Ectodermal cell (in vitro differentiated cells): ENCODE measurements around the gene P2RY8.
"Not testable (repeated sequence)": the region's sequence is repeated elsewhere in the genome, so short reads cannot be mapped to it uniquely, and the experiment has no call there.

ENCODE experiments used
- H3K27ac ChIP-seq: 2 replicates; pipeline ENCODE4 v1.7.0; 2013; ENCODE audit warnings: mild to moderate bottlenecking, low read depth, low read length; ENCODE audit not compliant: insufficient read depth, poor library complexity, severe bottlenecking
- H3K27me3 ChIP-seq: 2 replicates; pipeline ENCODE4 v1.7.0; 2013; ENCODE audit warnings: mild to moderate bottlenecking, low read length; ENCODE audit not compliant: insufficient read depth, control insufficient read depth, poor library complexity, severe bottlenecking
- H3K36me3 ChIP-seq: one replicate; pipeline ENCODE4 v1.7.0; 2013; ENCODE audit warnings: low read length; ENCODE audit not compliant: control insufficient read depth, insufficient read depth
- H3K4me1 ChIP-seq: one replicate; pipeline ENCODE4 v1.7.0; 2013; ENCODE audit warnings: low read length; ENCODE audit not compliant: control insufficient read depth, insufficient read depth
- H3K4me3 ChIP-seq: 2 replicates; pipeline ENCODE4 v1.7.0; 2013; ENCODE audit warnings: low read depth, low read length, control low read depth; ENCODE audit not compliant: insufficient read depth
- H3K9me3 ChIP-seq: 2 replicates; pipeline ENCODE4 v1.7.0; 2013; ENCODE audit warnings: mild to moderate bottlenecking, low read length, moderate library complexity; ENCODE audit not compliant: control insufficient read depth
- WGBS, 2 experiments: methylation state at CpG; one replicate each; pipeline ENCODE4 v1.1.7; 2013; ENCODE audit warnings: missing lambda C conversion rate in 2 of 2; 5-methylcytosine and 5-hydroxymethylcytosine counted together

The P2RY8 gene

DNA sequence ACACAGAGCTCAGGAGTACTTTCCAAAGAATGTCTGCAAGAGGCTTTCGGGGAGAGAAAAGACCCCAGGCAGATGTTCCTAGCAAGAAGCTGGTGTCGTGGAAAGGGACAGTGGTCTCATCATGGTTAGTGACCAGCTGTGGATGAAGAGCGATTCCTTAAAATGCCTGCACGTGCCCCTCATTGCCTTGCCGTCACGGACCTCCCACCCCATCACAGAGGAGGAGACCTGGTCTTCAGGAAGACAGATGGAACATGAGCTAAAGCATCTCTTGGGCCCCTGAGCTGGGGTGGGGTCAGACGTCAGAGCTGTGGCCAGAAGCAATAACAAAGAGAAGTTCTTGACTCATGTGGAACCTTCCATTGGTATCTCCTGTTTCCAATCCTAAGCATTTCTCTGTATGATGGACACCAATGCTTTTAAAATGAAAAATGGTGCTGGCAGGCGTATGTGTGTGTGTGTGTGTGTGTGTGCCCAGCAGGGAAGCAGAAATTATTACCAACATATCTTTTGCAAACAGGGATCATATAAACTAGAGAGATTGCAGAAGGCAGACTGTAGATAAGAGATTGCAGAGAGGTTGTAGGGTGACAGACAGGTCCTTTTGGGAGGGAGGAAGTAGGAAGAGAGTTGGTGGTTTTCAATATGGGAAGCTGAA is 59.1 kb downstream of the P2RY8 start:
- Histone ChIP-seq H3K9me3 (no peaks in the 10 kb centered on the region), H3K27me3 (no peaks in the 10 kb centered on the region), H3K4me3 (no peak overlapping the region), H3K36me3 (no peaks in the 10 kb centered on the region), H3K4me1 (no peaks in the 10 kb centered on the region), H3K27ac (no peak overlapping the region)
- WGBS, 2 experiments: 76 to 79% methylated on average over 7 of the region's 8 CpGs

DNA sequence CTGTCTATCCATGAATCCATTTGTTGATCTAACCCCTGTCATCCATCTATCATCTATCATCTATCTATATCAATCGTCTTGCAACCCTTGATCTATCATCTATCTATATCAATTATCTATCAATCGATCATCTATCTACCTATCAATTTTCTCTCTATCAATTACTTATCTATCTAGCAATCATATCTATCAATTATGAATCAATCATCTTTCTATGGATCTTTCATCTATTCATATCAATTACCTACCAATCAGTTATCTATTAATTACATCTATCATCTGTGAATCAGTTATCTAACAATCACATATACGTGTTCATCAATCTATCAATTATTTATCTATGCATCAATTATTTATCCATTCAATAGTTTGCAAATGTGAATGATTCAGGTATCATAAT is 59.8 kb downstream of the P2RY8 start:
- H3K27ac ChIP-seq: no peak overlapping the region
- H3K4me3 ChIP-seq: no peak overlapping the region
- no peaks in the 10 kb centered on the region for H3K9me3 ChIP-seq
- H3K36me3 ChIP-seq: no peaks in the 10 kb centered on the region
- no peaks in the 10 kb centered on the region for H3K4me1 ChIP-seq
- 47 to 54% methylated on average over 3 of the region's 3 CpGs for WGBS, 2 experiments
- no peaks in the 10 kb centered on the region for H3K27me3 ChIP-seq

DNA sequence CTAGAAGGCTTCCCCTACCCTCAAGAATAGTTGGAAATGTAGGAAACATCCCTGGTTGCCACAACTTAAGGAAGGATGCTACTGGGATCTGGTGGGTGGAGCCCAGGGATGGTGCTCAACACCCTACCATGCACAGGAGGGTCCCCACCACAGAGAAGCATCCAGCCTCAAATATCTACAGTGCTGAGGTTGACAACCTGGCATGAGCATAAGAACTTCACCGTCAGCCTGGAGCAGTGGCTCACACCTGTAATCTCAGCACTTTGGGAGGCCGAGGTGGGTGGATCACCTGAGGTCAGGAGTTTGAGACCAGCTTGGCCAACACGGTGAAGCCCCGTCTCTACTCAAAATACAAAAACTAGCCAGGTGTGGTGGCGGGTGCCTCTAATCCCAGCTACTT is 60.3 kb downstream of the P2RY8 start:
- H3K36me3 ChIP-seq: no peaks in the 10 kb centered on the region
- H3K27ac ChIP-seq: no peak overlapping the region
- no peak overlapping the region for H3K4me3 ChIP-seq
- no peaks in the 10 kb centered on the region for H3K9me3 ChIP-seq
- H3K27me3 ChIP-seq: no peaks in the 10 kb centered on the region
- peaks cover 3% of the 10 kb centered on the region for H3K4me1 ChIP-seq
- 89 to 90% methylated on average over 5 of the region's 5 CpGs for WGBS, 2 experiments

DNA sequence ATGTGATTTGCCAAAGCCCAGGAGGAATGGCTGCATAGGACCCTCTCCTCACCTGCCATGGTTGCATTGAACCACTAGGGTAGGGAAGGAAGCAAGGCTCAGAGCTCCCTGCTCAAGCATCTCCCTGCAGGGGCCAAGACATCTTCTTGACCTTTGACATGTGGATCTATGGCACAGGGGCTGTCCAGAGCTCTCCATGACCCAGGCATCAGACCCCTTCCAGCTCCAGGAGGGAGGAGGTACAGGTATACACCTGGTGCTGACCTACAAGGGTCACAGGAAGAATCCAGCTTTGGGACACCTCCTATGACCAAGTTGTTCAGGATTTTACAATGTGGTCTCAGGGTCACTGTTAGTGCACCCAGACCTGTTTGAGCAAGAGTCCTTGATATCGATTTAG is 61.1 kb downstream of the P2RY8 start:
- Histone ChIP-seq H3K36me3 (no peaks in the 10 kb centered on the region), H3K9me3 (no peaks in the 10 kb centered on the region), H3K4me1 (peaks cover 5% of the 10 kb centered on the region), H3K4me3 (no peak overlapping the region), H3K27me3 (no peaks in the 10 kb centered on the region), H3K27ac (no peak overlapping the region)
- WGBS, 2 experiments: 84 to 94% methylated on average over 1 of the region's 1 CpG

DNA sequence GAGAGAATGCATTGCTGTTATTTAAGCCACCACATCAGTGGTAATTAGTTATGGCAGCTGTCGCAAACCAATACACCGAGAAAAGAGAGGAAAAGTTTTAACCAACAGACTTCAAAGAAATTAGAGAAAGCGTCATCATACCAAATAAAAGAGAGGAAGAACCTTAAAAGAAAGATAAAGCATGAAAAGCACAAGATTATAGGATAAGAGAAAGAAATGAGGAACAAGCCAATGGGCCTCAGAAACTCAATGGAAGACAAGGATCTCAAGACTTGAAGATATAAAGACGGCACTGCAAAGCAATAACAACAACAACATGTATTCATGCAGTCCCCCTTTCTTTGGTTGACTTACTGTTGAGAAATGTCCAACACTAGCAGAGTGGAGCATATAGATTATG is 61.5 kb downstream of the P2RY8 start:
- H3K4me3 ChIP-seq: no peak overlapping the region
- WGBS, 2 experiments: 100% methylated on average over 4 of the region's 4 CpGs
- H3K27ac ChIP-seq: no peak overlapping the region
- H3K4me1 ChIP-seq: peaks cover 5% of the 10 kb centered on the region
- H3K36me3 ChIP-seq: no peaks in the 10 kb centered on the region
- no peaks in the 10 kb centered on the region for H3K27me3 ChIP-seq
- H3K9me3 ChIP-seq: no peaks in the 10 kb centered on the region

DNA sequence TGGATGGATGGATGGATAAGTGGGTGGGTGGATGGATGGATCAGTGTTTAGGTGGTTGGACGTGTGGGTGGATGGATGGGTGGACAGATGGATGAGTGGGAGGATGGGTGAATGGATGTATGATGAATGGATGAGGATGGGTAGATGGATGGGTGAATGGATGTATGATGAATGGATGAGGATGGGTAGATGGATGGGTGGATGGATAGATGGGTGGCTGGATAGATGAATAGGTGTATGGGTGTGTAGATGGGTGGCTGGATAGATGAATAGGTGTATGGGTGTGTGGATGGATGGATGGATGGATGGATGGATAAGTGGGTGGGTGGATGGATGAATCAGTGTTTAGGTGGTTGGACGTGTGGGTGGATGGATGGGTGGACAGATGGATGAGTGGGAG is 62.4 kb downstream of the P2RY8 start:
- H3K4me3 ChIP-seq, H3K9me3 ChIP-seq, H3K4me1 ChIP-seq, H3K36me3 ChIP-seq, H3K27ac ChIP-seq, H3K27me3 ChIP-seq: not testable (repeated sequence)
- 78 to 82% methylated on average over 2 of the region's 2 CpGs for WGBS, 2 experiments

DNA sequence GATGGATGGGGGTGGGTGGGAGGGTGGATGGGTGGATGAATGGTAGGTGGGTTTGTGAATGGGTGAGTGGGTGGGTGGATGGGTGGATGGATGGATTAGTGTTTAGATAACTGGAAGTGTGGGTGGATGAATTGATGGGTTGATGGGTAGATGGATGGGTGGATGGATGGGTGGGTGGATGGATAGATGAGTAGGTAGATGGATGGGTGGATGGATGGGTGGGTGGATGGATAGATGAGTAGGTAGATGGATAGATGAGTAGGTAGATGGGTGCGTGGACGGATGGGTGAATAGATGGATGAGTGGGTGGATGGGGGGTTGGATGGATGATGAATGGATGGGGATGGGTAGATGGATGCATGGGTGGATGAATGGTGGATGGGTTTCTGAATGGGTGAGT is 64.0 kb downstream of the P2RY8 start:
- H3K4me1 ChIP-seq: peaks cover 5% of the 10 kb centered on the region
- no peak overlapping the region for H3K4me3 ChIP-seq
- no peaks in the 10 kb centered on the region for H3K27me3 ChIP-seq
- H3K27ac ChIP-seq: no peak overlapping the region
- H3K9me3 ChIP-seq: no peaks in the 10 kb centered on the region
- no peaks in the 10 kb centered on the region for H3K36me3 ChIP-seq
- 90 to 94% methylated on average over 2 of the region's 2 CpGs for WGBS, 2 experiments

DNA sequence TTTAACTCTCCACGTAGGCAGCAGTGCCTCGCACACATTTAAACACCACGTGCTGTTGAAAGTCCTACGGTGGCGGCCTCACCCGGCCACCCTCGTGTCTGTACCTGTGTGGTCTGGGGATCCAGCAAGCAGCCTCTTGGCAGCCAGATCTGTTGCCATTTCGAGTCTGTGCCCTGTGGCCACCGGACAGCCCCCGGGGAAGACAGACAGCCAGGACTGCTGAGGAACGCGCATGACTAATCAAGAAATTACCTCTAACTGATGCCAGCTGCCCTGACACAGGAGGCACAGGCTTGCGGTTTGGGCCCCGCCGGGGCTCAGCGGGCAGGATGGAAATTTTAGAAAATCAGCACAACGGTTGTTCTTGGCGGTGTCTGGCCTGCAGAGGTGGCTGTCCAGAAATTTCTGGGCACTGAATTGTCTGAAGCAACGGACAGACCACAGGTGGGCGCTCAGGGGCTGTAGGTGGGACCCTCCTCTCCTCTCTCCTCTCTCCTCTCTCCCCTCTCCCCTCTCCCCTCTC is 68.7 kb downstream of the P2RY8 start:
- H3K9me3 ChIP-seq: no peaks in the 10 kb centered on the region
- peaks cover 41% of the 10 kb centered on the region for H3K27me3 ChIP-seq
- WGBS, 2 experiments: 87 to 88% methylated on average over 19 of the region's 20 CpGs
- no peak overlapping the region for H3K27ac ChIP-seq
- peaks cover 5% of the 10 kb centered on the region for H3K4me1 ChIP-seq
- no peak overlapping the region for H3K4me3 ChIP-seq
- no peaks in the 10 kb centered on the region for H3K36me3 ChIP-seq

DNA sequence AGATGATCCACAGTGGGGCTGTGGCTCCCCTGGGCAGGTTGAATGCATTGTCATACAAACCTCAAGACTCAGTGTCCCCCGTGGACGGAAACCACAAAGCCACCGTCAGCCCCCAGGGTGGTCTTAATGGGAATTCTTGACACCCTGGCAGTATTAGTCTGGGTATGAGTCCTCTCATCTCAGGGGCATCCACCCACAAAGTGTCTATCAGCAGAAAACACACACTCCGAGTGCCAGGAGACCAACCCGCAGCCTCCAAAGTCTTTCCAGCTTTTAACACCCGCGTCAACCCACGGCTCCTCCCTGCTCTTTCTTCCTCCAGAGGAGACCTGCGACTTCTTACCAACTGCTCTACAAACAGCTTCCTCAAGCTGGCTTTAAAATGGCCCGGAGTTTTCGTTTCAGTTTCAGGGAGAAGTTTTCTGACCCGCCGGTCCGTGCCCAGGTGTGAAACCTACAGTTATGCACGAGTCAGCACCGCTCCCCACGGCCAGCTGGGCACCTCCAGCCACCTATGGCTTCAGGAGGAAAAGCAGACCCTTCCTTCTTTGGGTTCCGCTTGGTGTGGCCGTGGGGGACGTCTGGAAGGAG is 69.9 kb downstream of the P2RY8 start:
- Histone ChIP-seq H3K4me3 (no peak overlapping the region), H3K9me3 (no peaks in the 10 kb centered on the region), H3K4me1 (peaks cover 5% of the 10 kb centered on the region), H3K36me3 (no peaks in the 10 kb centered on the region), H3K27me3 (peaks cover 45% of the 10 kb centered on the region), H3K27ac (no peak overlapping the region)
- 67 to 71% methylated on average over 20 of the region's 20 CpGs for WGBS, 2 experiments

DNA sequence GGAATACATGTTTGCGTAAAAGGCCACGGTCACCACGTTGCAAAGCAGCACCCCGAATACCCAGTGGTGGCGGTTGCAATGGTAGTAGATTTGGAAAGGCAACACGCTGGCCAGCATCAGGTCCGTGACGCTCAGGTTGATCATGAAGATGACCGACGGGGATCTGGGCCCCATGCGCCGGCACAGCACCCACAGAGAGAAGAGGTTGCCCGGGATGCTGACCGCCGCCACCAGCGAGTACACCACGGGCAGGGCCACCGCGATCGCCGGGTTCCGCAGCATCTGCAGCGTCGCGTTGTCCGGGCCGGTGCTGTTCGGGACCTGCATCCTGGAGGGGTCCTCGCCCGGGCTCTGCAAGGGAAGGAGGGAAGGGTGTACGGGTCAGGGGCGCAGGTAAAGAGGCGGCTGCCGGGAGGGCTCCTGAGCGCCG is 70.7 kb downstream of the P2RY8 start:
- Histone ChIP-seq H3K36me3 (no peaks in the 10 kb centered on the region), H3K4me1 (no peaks in the 10 kb centered on the region), H3K9me3 (no peaks in the 10 kb centered on the region), H3K4me3 (no peak overlapping the region), H3K27me3 (peaks cover 45% of the 10 kb centered on the region), H3K27ac (no peak overlapping the region)
- 58 to 59% methylated on average over 36 of the region's 36 CpGs for WGBS, 2 experiments
